ENCODE measurements around the gene IL31RA. TPM values are rescaled to one million over a fixed set of nuclear protein-coding genes. Genes with fewer than 3 reads are reported as not detected.
A peak's percentile ranks its signal among the peaks of the same experiment; 100 is the strongest.
"Not testable (repeated sequence)": the region's sequence is repeated elsewhere in the genome, so short reads cannot be mapped to it uniquely, and the experiment has no call there.

The IL31RA gene
- polyA plus RNA-seq, 4 donors = 0.07 to 0.14 (median 0.14) TPM; not detected in 1

- DNase-seq (ENCODE audit: low read depth in 4 of 4, low spot score in 3 of 4) = no peak
Measured at GRCh38 chr5:55923177-55923771, 72.1 kb downstream of the IL31RA start.

- no peak for DNase-seq (ENCODE audit: low read depth in 4 of 4, low spot score in 3 of 4)
Measured at GRCh38 chr5:55923865-55924500, 72.8 kb downstream of the IL31RA start.

GRCh38 chr5:55924744-55925143, 73.6 kb downstream of the IL31RA start:
- no peak for DNase-seq (ENCODE audit: low read depth in 4 of 4, low spot score in 3 of 4)

GRCh38 chr5:55925181-55925580, 74.0 kb downstream of the IL31RA start:
- no peak for DNase-seq (ENCODE audit: low read depth in 4 of 4, low spot score in 3 of 4)

DNA sequence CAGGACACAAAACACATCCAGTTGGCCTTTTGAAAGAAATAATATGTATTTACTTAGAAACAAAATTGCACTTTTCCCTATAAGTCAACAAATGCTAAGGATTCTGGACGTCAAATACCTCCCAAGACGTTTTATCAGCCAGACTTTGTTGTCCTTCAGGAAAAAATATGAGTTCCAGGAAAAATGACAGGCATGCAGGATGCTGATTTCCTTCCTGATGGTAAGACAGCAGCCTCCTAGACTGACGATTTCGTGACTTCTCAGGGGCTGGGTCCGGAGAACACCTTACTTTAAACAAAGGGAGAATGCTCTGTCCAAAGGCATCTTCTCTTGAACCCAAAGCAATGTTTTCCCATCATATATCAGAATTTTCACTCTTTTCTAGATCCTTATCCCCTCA, 74.6 kb downstream of the IL31RA start:
- no peak for DNase-seq (ENCODE audit: low read depth in 4 of 4, low spot score in 3 of 4)

DNA sequence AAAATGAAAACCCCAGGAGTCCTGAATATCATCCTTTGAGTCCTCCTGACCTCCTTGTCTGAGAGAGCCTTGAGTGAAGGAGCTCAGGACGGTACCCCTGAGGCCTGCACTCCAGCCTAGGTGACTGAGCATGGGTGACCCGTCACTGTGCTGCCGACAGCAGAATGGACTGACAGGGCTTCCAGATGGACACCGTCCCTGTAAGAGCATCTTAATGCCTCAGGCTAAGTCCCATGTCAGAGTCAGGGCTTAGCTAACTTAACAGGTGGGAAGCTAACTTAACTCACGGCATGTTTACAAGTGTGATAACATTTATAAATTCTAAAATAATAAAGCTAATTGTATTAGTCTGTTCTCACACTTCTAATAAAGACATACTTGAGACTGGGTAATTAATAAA, 75.3 kb downstream of the IL31RA start:
- DNase-seq (ENCODE audit: low read depth in 4 of 4, low spot score in 3 of 4) = no peak

GRCh38 chr5:55927861-55928655, 76.9 kb downstream of the IL31RA start:
- no peak for DNase-seq (ENCODE audit: low read depth in 4 of 4, low spot score in 3 of 4)

DNA sequence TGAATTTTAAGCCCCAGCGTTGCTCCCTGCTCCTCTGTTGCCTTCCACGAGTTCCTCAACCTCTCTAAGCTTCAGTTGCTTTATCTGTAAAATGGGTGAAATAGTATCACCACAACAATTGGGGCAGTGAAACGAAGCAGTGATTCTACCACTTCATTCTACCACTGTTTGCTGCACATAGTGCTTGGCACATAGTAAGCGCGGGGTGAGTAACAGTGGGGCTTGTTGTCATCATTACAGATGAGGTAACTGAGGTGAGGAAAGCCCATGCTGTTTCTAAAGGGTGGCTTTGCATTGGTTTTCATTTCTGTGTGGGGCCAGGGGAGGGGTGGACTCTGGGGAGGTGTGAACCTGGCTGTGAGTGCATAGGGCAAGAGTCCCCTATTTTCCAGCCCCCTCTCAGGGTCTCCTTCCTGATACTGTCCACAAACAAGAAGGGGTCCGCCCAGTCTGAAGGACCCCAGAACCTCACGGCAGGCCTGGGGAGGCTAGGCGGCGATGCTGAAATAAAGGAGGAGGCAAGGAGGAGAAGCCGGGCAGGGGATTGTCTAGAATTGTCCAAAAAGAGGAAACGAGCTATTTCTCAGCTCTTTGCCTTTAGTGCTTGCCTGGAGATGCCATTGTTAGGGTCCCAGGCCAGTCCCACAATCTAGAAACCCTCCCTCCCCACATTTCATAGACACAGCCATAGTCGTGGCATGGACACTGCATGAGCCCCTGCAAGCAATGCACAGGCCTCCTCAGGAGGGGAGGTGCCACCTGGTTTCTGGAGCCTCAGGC, 78.1 kb downstream of the IL31RA start:
- no peak for DNase-seq (ENCODE audit: low read depth in 4 of 4, low spot score in 3 of 4)

DNA sequence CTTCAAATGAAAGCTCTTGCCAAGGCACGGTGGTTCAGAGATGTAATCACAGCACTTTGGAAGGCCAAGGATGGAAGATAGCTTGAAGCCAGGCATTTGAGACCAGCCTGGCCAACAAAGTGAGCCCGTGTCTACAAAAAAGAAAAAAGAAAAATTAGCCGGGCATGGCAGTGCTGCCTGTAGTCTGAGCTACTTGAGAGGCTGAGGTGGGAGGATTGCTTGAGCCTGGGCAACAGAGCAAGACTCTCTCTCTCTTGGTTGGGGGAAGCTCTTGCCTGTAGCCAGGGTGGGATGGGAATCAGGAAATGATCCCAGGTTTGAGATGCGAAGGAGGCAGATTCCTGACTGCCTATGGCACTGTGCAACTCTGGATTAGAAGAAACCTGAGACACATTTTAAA, 81.5 kb downstream of the IL31RA start:
- no peak for DNase-seq (ENCODE audit: low read depth in 4 of 4, low spot score in 3 of 4)

- no peak for DNase-seq (ENCODE audit: low read depth in 4 of 4, low spot score in 3 of 4)
Measured at GRCh38 chr5:55933377-55934114, 82.4 kb downstream of the IL31RA start.

DNA sequence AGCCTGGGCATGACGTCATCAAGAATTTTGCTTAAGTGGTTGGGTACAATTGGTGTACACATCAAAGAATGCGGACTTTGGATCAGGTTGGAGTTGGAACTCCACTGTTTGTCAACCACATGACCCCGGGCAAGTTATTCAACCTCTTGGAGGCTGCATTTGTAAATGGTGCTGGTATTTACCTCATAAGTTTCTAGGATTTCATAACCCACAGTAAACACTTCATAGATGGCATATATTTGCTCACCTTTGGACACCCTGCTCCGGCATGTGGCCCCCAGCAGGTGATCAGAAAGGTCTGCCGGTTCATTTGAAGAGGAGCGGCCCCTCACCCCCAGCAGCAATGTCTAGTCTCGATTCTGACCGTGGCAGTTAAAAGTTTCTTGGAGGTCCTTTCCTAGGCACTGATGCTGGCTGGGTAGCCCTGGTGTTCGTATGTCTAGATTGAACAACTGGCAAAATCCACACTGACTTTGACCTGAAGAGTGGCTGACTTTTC, 83.0 kb downstream of the IL31RA start:
- no peak for DNase-seq (ENCODE audit: low read depth in 4 of 4, low spot score in 3 of 4)

DNA sequence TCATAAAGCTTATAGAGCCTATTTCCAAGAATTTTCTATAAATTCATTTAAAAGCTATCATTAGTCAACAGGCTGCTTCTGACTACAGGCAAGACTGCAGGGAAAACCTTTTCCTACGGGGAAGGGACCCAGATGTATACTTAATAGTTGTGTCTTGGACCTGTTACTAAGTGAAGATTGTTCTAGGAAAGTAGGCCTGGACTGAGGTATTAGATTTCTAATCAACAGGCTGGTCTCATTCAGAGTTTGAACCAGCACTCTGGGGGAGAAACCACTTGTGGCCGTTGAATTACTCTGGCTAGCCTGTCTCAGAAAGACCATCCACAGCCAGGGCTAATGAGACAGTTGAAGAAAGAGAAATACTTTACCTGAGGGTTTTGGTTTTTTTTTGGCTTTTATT, 83.6 kb downstream of the IL31RA start:
- no peak for DNase-seq (ENCODE audit: low read depth in 4 of 4, low spot score in 3 of 4)

GRCh38 chr5:55935371-55935770, 84.2 kb downstream of the IL31RA start:
- no peak for DNase-seq (ENCODE audit: low read depth in 4 of 4, low spot score in 3 of 4)

DNA sequence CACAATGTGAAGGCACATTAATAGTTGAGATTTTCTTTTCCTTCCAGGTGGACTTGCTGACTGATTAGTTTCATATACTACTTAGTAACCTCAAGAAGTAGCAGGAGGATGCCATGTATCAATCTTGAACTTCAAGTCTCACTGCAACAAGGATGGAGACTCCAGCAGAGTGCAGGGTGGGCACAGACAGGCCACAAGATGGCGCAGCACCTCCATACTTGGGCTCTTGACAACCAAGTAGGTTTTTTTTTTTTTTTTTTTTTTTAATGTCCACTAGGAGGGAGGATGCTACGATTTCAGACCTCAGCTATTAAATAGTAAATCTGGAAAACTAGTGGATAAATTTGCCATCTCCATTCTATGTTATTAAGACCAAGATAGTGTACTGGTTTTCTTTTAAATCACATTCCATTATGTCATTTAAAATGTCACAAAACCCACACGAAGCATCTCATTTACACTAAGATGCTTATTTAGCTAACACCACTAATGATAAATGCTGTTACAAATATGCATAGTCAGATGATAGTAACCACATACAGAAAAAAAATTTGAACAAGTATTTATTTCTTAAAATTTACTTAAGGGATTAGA, 85.0 kb downstream of the IL31RA start:
- DNase-seq (ENCODE audit: low read depth in 4 of 4, low spot score in 3 of 4) = peak; percentile 40 to 54 (median 48)

GRCh38 chr5:55937598-55937997, 86.4 kb downstream of the IL31RA start:
- not testable (repeated sequence) for DNase-seq (ENCODE audit: low read depth in 4 of 4, low spot score in 3 of 4)

GRCh38 chr5:55941154-55941553, 90.0 kb downstream of the IL31RA start:
- not testable (repeated sequence) for DNase-seq (ENCODE audit: low read depth in 4 of 4, low spot score in 3 of 4)

- DNase-seq (ENCODE audit: low read depth in 4 of 4, low spot score in 3 of 4) = no peak
Measured at GRCh38 chr5:55959208-55959607, 108.1 kb downstream of the IL31RA start.

DNA sequence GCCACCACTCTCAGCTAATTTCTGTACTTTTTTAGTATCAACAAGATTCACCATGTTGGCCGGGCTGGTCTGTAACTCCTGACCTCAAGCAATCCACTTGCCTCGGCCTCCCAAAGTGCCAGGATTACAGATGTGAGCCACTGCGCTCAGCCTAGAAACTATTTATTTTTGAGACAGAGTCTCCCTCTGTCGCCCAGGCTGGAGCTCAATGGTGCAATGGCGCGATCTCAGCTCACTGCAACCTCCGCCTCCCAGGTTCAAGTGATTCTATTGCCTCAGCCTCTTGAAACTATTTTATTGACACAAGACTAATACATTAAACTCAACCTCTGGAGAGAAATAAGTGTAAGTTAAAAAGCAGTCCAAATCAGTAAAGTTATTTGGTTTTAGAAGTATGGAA, 109.6 kb downstream of the IL31RA start:
- DNase-seq (ENCODE audit: low read depth in 4 of 4, low spot score in 3 of 4) = no peak

DNA sequence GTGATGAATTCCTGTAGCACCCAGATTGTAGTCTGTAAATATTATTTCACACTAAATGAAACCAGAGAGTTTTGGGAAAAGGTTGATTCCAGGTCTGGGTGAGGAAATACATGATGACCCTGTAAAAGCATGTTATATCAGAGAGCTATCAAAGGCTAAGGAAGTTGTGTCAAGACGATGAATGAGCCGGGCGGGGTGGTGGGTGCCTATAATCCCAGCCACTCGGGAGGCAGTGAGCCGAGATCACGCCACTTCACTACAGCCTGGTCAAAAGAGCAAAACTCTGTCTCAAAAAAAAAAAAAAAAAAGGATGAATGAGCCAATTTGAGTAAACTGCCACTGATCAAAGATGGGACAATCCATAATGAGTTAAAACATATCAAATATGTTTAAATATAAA, 114.4 kb downstream of the IL31RA start:
- no peak for DNase-seq (ENCODE audit: low read depth in 4 of 4, low spot score in 3 of 4)

DNA sequence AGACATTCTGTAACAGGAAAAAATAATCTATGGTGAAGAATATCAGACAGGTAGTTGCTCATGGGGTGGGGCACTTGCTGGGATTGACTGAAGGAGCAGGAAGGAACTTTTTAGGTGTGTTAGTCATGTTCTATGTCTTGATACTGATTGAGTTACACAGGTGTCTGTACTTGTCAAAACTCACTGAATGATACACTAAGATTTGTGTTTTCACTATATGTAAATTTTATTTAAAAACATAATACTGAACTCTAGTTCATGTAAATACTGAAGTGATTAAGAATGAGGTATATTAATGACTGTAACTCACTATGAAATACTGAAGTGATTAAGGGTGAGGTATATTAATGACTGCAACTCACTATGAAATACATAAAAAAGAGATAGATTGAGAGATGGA, 115.1 kb downstream of the IL31RA start:
- no peak for DNase-seq (ENCODE audit: low read depth in 4 of 4, low spot score in 3 of 4)

All from left renal pelvis (tissue), 4 donors.